Fibroblast of villous mesenchyme (primary cell): Measurements from ENCODE around the gene GLDN. TPM values are rescaled to one million over a fixed set of nuclear protein-coding genes. Genes with fewer than 3 reads are reported as not detected.
"Not testable (repeated sequence)": the region's sequence is repeated elsewhere in the genome, so short reads cannot be mapped to it uniquely, and the experiment has no call there.

Source experiments
- DNase-seq: peaks from one replicate; pipeline ENCODE4 v3.0.0-alpha.2; 2010; ENCODE audit warnings: low read depth
- H3K4me3 ChIP-seq: 2 replicates; pipeline ENCODE4 v1.5.1; 2011; ENCODE audit warnings: low read depth, mild to moderate bottlenecking, low read length
- total RNA-seq: library from RNA; depleted of rRNA; stranded (reverse); fragments of >200 nt; gene quantifications from 2 replicates; pipeline ENCODE4 v1.2.3, GENCODE V29; 2012
- TF ChIP-seq, protein P1 (sequence below): IDR thresholded peaks from 2 replicates; pipeline ENCODE4 v1.5.1; 2012; ENCODE audit warnings: low read depth, mild to moderate bottlenecking, low read length; ENCODE audit not compliant: insufficient read depth

The GLDN gene
- total RNA-seq, 1 donor = 0.43 TPM

DNA sequence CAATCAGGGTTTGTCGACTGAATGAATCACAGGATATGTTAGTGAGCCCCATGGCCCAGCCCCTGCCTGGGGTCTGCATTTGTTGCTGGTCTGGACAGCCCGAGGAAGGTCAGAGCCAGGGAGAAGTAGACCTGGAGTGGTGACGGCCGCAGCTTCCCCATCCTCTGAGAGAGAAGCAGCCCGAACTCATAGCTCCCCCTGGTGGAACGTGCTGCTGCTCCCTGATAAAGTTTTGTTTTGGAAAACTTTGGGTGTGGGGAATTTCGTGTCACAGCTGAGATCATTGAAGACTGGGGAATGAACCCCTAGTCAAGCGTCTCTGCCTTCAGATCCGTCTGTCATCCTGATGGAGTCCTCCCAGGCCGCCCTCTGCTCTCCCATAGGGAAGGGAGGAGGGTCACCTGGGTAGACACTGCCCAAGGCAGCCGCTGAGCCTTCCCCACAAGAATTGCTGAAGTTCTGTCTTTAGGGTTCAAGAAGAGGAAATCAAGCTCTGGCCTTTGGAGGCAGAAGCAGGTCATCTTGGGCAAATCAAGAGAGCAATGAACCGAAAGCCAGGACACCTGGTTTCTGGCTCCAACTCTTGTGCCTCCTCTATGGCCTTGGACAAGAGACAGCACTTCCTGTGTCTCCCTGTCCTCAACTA lies 60.5 kb downstream of the GLDN start:
- TF ChIP-seq, protein P1, sequence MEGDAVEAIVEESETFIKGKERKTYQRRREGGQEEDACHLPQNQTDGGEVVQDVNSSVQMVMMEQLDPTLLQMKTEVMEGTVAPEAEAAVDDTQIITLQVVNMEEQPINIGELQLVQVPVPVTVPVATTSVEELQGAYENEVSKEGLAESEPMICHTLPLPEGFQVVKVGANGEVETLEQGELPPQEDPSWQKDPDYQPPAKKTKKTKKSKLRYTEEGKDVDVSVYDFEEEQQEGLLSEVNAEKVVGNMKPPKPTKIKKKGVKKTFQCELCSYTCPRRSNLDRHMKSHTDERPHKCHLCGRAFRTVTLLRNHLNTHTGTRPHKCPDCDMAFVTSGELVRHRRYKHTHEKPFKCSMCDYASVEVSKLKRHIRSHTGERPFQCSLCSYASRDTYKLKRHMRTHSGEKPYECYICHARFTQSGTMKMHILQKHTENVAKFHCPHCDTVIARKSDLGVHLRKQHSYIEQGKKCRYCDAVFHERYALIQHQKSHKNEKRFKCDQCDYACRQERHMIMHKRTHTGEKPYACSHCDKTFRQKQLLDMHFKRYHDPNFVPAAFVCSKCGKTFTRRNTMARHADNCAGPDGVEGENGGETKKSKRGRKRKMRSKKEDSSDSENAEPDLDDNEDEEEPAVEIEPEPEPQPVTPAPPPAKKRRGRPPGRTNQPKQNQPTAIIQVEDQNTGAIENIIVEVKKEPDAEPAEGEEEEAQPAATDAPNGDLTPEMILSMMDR = peak; percentile 79
- DNase-seq = peak; percentile 44
- H3K4me3 ChIP-seq = no peak overlapping the region

DNA sequence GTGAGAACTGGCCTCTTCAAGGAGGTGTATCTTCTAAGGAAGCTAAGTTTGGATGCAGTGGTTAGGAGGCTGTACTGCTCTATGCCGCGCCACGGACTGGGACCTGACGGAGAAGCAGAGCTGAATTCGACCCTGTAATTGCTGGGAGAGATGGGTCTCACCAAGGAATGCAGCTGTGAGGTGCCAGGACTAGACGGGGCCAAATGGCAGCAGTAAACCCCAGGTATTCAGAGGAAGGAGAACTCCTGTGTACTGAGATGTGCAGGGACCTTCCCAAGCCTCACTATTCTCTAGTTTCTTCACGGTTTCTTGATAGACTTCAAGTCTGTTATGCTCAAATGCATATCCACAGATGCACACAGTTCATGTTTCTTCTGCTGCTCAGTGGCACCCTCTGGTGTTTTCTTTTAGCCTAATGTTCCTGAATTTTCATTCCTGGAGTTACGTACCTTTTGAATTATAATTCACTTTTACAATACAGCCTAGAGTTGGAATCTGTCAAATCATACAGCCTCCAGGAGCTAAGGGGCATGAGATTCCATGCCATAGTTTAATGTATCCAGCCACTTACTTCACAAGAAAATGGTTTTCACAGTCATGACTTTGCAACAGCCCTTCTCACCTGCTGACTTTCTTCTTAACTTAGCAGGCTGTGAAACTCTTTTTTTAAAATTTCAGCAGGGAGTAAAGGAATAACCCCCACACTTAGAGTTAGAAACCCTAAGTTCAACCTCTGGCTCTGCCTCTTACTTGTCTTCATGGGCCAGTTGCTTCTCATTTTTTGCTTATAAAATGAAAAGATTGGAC lies 61.8 kb downstream of the GLDN start:
- TF ChIP-seq, protein P1 = peak; percentile 71
- H3K4me3 ChIP-seq = no peak overlapping the region
- DNase-seq = peak; percentile 58

DNA sequence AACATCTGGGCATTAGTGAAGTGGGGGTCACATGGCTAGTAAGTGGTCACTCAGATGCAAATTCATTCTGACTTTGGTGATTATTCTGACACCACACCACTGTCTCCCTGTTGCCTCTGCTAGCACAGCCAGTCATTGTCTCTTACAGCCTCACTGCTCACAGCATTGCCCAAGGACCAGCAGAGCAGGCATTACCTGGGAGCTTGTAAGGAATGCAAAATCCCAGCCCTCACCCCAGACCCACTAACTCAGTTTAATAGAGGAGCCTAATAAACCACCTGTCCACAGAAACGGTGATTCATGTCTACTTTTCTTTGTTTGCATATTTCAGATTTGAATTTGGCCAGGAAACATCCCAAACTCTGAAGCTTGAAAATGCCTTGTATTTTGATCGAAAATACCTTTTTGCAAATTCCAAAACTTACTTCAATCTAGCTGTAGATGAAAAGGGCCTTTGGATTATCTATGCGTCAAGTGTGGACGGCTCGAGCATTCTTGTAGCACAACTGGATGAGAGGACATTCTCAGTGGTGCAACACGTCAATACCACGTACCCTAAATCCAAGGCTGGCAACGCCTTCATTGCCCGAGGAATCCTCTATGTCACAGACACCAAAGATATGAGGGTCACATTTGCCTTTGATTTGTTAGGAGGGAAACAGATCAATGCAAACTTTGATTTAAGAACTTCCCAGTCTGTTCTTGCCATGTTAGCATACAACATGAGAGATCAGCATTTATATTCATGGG lies 62.7 kb downstream of the GLDN start:
- TF ChIP-seq, protein P1 = no peak
- no peak overlapping the region for H3K4me3 ChIP-seq
- no peak for DNase-seq

DNA sequence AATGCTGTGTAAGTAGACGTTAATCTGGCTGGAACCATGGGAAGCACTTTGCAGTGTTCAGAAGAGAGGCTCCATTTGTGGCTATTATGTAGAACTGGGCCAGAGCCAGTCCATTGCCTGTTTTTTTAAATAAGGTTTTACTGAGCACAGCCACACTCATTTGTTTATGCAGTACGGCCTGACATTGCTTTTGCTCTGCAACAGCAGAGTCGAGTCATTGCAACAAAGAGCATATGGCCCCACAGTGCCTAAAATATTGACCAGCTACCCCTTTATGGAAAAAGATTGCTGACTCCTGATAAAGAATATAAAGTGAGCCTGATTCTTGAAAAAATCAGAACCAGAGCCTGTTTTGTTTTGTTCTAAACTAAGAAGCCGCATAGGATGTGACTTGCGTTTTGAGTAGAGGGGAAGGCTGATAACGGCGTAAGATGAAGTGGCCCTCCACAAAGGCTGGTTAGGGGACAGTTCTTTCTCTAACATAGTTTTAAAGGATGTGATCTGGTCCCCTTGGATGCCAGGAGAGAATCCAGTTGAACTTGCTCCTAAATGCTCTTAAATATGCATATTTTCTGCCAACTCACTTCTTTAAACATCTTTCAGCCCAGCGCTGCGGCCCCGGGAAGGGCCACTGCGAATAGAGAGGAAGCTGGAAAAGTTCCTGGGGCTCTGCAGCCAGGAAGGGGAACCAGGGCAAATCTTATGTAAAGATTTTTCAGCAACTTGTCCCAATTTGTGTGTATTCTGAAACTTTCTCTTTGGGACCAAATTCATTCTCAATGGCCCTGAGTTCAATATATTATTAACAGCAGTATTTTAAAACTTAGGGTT lies 64.5 kb downstream of the GLDN start:
- TF ChIP-seq, protein P1 = no peak
- no peak for DNase-seq

DNA sequence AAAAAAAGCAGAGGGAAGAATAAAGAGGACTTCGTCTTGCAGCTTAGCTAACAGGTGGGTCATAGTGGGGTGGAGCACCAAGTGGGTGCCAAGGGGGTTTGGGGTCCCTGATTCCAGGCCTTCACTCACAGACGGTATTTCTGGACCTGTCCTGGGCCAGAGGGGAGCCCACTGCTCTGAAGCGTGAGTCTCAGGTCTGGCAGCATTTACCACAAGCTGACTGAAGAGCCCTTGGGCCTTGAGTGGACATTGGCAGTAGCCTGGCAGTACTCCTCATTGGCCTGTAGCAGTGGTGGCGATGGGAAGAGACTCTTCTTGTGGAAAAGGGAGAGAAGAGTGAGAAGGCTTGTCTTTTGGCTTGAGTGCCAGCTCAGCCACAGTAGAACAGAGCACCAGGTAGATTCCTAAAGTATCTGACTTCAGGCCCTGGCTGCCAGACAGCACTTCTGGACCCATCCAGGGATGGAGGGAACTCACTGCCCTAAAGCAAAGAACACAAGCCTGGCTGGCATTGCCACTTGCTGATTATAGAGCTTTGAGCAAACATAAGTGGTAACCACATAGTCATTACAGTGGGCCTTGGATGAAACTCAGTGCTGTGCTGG lies 72.9 kb downstream of the GLDN start:
- no peak overlapping the region for H3K4me3 ChIP-seq
- TF ChIP-seq, protein P1 = no peak
- DNase-seq = no peak

More for the DNA sequence above, 64.5 kb downstream of the GLDN start:
- H3K4me3 ChIP-seq = no peak overlapping the region

DNA sequence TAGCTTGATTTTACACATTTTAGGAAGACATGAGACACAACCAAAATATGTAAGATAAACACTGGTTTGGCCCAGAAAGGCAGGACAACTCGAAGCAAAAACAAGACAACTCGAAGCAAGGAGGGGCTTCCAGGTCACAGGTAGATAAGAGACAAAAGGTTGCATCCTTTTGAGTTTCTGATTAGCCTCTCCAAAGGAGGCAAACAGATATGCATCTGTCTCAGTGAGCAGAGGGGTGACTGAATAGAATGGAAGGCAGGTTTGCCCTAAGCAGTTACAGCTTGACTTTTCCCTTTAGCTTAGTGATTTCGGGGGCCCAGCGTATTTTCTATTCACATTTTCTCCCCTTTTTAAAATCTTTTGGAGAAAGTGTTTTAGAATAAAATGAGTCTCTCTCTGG lies 74.7 kb downstream of the GLDN start:
- H3K4me3 ChIP-seq = no peak overlapping the region
- no peak for DNase-seq
- TF ChIP-seq, protein P1 = no peak

DNA sequence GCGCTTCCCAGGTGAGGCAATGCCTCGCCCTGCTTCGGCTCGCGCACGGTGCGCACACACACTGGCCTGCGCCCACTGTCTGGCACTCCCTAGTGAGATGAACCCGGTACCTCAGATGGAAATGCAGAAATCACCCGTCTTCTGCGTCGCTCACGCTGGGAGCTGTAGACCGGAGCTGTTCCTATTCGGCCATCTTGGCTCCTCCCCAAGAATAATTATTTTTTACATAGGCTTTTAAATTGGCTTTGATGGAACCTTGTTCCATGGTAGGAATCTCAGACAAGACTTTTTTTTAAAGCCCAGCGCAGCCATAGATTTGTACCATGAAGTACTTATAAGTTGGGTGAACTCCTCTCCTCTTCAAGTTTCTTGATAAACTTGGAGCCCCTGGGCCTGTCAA lies 81.6 kb downstream of the GLDN start:
- not testable (repeated sequence) for DNase-seq, H3K4me3 ChIP-seq
